Amygdala (tissue), 56 donors: ENCODE results near the gene GBA2.

ENCODE experiments used
- DNase-seq, 56 donors: peaks; one replicate each; lab custom pipeline; 2025; lab: John Stamatoyannopoulos, UW

The GBA2 gene

GRCh38 chr9:35741740-35742139, 7.3 kb downstream of the GBA2 start:
- DNase-seq, result no peak

- no peak for DNase-seq
Observed at GRCh38 chr9:35740243-35740642, 8.8 kb downstream of the GBA2 start.

- no peak for DNase-seq
Observed at GRCh38 chr9:35738924-35739323, 10.1 kb downstream of the GBA2 start.

- no peak for DNase-seq
Observed at GRCh38 chr9:35738186-35738585, 10.8 kb downstream of the GBA2 start.

- no peak for DNase-seq
Observed at GRCh38 chr9:35737143-35737542, 11.9 kb downstream of the GBA2 start.

GRCh38 chr9:35736201-35736633, 12.8 kb downstream of the GBA2 start:
- DNase-seq, result peak in 23 of 56 donors; percentile 5 to 41 (median 18)

- no peak for DNase-seq
Observed at GRCh38 chr9:35734096-35734495, 14.9 kb downstream of the GBA2 start.

- DNase-seq, result peak in 6 of 56 donors; percentile 10 to 59 (median 50)
Observed at GRCh38 chr9:35732800-35733541, 16.1 kb downstream of the GBA2 start.

- DNase-seq, result peak; percentile 73 to 100 (median 97)
Observed at GRCh38 chr9:35732185-35732799, 16.7 kb downstream of the GBA2 start, which contains the start of the genes CREB3 and TLN1. Gene CREB3, plus strand, starts transcription at chr9:35732666. Its CDS starts 107 bp downstream, at chr9:35732773. Gene TLN1, minus strand, starts transcription at chr9:35732195. Its CDS starts 6,501 bp downstream, at chr9:35725694.

- peak in 2 of 56 donors; percentile 60 to 68 for DNase-seq
Observed at GRCh38 chr9:35731415-35732184, 17.4 kb downstream of the GBA2 start.

- DNase-seq, result no peak
Observed at GRCh38 chr9:35730486-35730854, 18.6 kb downstream of the GBA2 start.

- DNase-seq, result peak in 25 of 56 donors; percentile 6 to 42 (median 19)
Observed at GRCh38 chr9:35729700-35730485, 19.1 kb downstream of the GBA2 start.

- DNase-seq, result peak in 2 of 56 donors; percentile 7 to 13
Observed at GRCh38 chr9:35729101-35729500, 19.9 kb downstream of the GBA2 start.

- DNase-seq, result peak in 24 of 56 donors; percentile 6 to 51 (median 18)
Observed at GRCh38 chr9:35728041-35728971, 20.7 kb downstream of the GBA2 start.

GRCh38 chr9:35727676-35728040, 21.4 kb downstream of the GBA2 start:
- DNase-seq, result no peak

- DNase-seq, result peak in 24 of 56 donors; percentile 8 to 65 (median 28)
Observed at GRCh38 chr9:35726931-35727330, 22.1 kb downstream of the GBA2 start.

- DNase-seq, result no peak
Observed at GRCh38 chr9:35725362-35725761, 23.7 kb downstream of the GBA2 start.

- no peak for DNase-seq
Observed at GRCh38 chr9:35723908-35724307, 25.1 kb downstream of the GBA2 start.

GRCh38 chr9:35723426-35723825, 25.6 kb downstream of the GBA2 start:
- DNase-seq, result no peak
